ENCODE data around the gene KANSL1. TPM values are rescaled to one million over a fixed set of nuclear protein-coding genes. Genes with fewer than 3 reads are reported as not detected.

The KANSL1 gene
- polyA plus RNA-seq, 1 of the 3 experiments (the other 2 are of a cell fraction): 10.0 TPM

GRCh38 chr17:46200197-46200596 lies 7.0 kb upstream of the KANSL1 start:
- POLR2A ChIA-PET: no interaction called here
- no peaks in the 10 kb centered on the region for H3K27me3 ChIP-seq (ENCODE audit: insufficient read depth)
- CTCF ChIA-PET: interaction anchor here (1.2 to 6.6 kb wide), 5 partner anchors 11 to 199 kb away, joined by 4 to 49 read pairs (median 5); no protein-coding TSS in a partner anchor
- peaks cover 0 to 10% of the 10 kb centered on the region in 2 experiments; a peak in 3 of 4 replicates for H3K4me1 ChIP-seq (ENCODE audit: control insufficient read depth in 1 of 2, insufficient read depth in 2 of 2, low read depth in 1 of 2, low read length in 1 of 2)
- peaks cover 44% of the 10 kb centered on the region for H4K20me1 ChIP-seq (ENCODE audit: insufficient read depth)
- H3K4me3 ChIP-seq (ENCODE audit: low read depth in 2 of 2, low read length in 1 of 2): no peak overlapping the region
- H3K9me3 ChIP-seq: peaks cover 5% of the 10 kb centered on the region; the same call in 1 of the 2 replicates
- no peak overlapping the region for H2AFZ ChIP-seq (ENCODE audit: low read depth)
- H3K4me2 ChIP-seq: no peak overlapping the region
- no peak for DNase-seq
- no peaks in the 10 kb centered on the region for H3K9me2 ChIP-seq
- WGBS (ENCODE audit: low lambda C conversion rate): 97% methylated on average over 7 of the region's 7 CpGs
- peaks cover 98% of the 10 kb centered on the region for H3K79me2 ChIP-seq (ENCODE audit: insufficient read depth)
- no peak overlapping the region for H3K27ac ChIP-seq (ENCODE audit: low read depth in 2 of 2, low read length in 1 of 2)
- peaks cover 0 to 33% of the 10 kb centered on the region in 2 experiments for H3K36me3 ChIP-seq (replicated peaks in 1 of 2; ENCODE audit: control insufficient read depth in 1 of 2, insufficient read depth in 2 of 2, low read length in 1 of 2)
- H3F3A ChIP-seq (replicated peaks; ENCODE audit: insufficient read depth): peaks cover 15% of the 10 kb centered on the region
- H3K9ac ChIP-seq: no peak overlapping the region
- TF ChIP-seq RXRA (IDR thresholded peaks at IDR 0.05; ENCODE audit: borderline replicate concordance, low read depth): no peak

- Histone ChIP-seq H3F3A (replicated peaks; ENCODE audit: insufficient read depth) (peaks cover 23% of the 10 kb centered on the region), H3K4me2 (peak overlapping the region; percentile 17), H3K4me3 (ENCODE audit: low read depth in 2 of 2, low read length in 1 of 2) (no peak overlapping the region), H3K27ac (ENCODE audit: low read depth in 2 of 2, low read length in 1 of 2) (peak overlapping the region; percentile 26 to 31; a peak in 3 of 4 replicates), H3K79me2 (ENCODE audit: insufficient read depth) (peaks cover 98% of the 10 kb centered on the region), H2AFZ (ENCODE audit: low read depth) (no peak overlapping the region), H3K9ac (0 out of 2 replicates have a peak overlapping the region, but pooled peaks have one; percentile 1), H3K9me3 (peaks cover 5% of the 10 kb centered on the region; the same call in 1 of the 2 replicates), H3K4me1 (ENCODE audit: control insufficient read depth in 1 of 2, insufficient read depth in 2 of 2, low read depth in 1 of 2, low read length in 1 of 2) (peaks cover 5 to 15% of the 10 kb centered on the region in 2 experiments), H3K9me2 (no peaks in the 10 kb centered on the region), H3K27me3 (ENCODE audit: insufficient read depth) (no peaks in the 10 kb centered on the region), H3K36me3 (replicated peaks in 1 of 2; ENCODE audit: control insufficient read depth in 1 of 2, insufficient read depth in 2 of 2, low read length in 1 of 2) (peaks cover 0 to 25% of the 10 kb centered on the region in 2 experiments), H4K20me1 (ENCODE audit: insufficient read depth) (peaks cover 45% of the 10 kb centered on the region)
- ChIA-PET POLR2A (no interaction called here), CTCF (interaction anchor here (0.8 to 6.6 kb wide), 8 partner anchors 12 to 199 kb away, joined by 3 to 49 read pairs (median 4); no protein-coding TSS in a partner anchor)
- no peak for DNase-seq
- TF ChIP-seq IRF3 (IDR thresholded peaks at IDR 0.05; ENCODE audit: low read depth, low read length) (no peak), GABPA (IDR thresholded peaks at IDR 0.05; ENCODE audit: low read depth) (no peak), CHD2 (IDR thresholded peaks at IDR 0.05; ENCODE audit: low read length, partially characterized antibody) (no peak), YY1 (IDR thresholded peaks at IDR 0.05; ENCODE audit: low read depth) (no peak)
These were observed 6.2 kb upstream of the KANSL1 start for GRCh38 chr17:46199379-46199778.

GRCh38 chr17:46198233-46198632 lies 5.0 kb upstream of the KANSL1 start:
- WGBS (ENCODE audit: low lambda C conversion rate): 84% methylated on average over 1 of the region's 1 CpG
- Histone ChIP-seq H3K36me3 (replicated peaks in 1 of 2; ENCODE audit: control insufficient read depth in 1 of 2, insufficient read depth in 2 of 2, low read length in 1 of 2) (peaks cover 0 to 25% of the 10 kb centered on the region in 2 experiments), H3K4me2 (no peak overlapping the region), H3K4me1 (ENCODE audit: control insufficient read depth in 1 of 2, insufficient read depth in 2 of 2, low read depth in 1 of 2, low read length in 1 of 2) (peaks cover 6 to 15% of the 10 kb centered on the region in 2 experiments), H4K20me1 (ENCODE audit: insufficient read depth) (peaks cover 38% of the 10 kb centered on the region), H3K9me3 (peaks cover 5% of the 10 kb centered on the region; the same call in 1 of the 2 replicates), H2AFZ (ENCODE audit: low read depth) (no peak overlapping the region), H3F3A (replicated peaks; ENCODE audit: insufficient read depth) (peaks cover 26% of the 10 kb centered on the region), H3K27ac (ENCODE audit: low read depth in 2 of 2, low read length in 1 of 2) (no peak overlapping the region), H3K9me2 (no peaks in the 10 kb centered on the region), H3K4me3 (ENCODE audit: low read depth in 2 of 2, low read length in 1 of 2) (no peak overlapping the region), H3K27me3 (ENCODE audit: insufficient read depth) (no peaks in the 10 kb centered on the region), H3K79me2 (ENCODE audit: insufficient read depth) (peaks cover 89% of the 10 kb centered on the region), H3K9ac (no peak overlapping the region)
- DNase-seq: no peak
- ChIA-PET CTCF (interaction anchor here (1.4 to 6.6 kb wide), 4 partner anchors 12 to 194 kb away, joined by 3 to 49 read pairs (median 4); no protein-coding TSS in a partner anchor), POLR2A (no interaction called here)
- TF ChIP-seq SMC3 (IDR thresholded peaks at IDR 0.05; ENCODE audit: low read depth, low read length): no peak
- no peak for TF ChIP-seq FOXJ3 (CRISPR knock-in tag; IDR thresholded peaks at IDR 0.05)
- no peak for TF ChIP-seq SIN3A (IDR thresholded peaks at IDR 0.05; ENCODE audit: borderline replicate concordance, low read depth, low read length)
- TF ChIP-seq NFIC (IDR thresholded peaks at IDR 0.05; ENCODE audit: borderline replicate concordance): no peak
- TF ChIP-seq EP300 (IDR thresholded peaks at IDR 0.05; ENCODE audit: borderline replicate concordance in 1 of 2, low read depth in 1 of 2, low read length in 1 of 2): no peak
- no peak for TF ChIP-seq USF1 (IDR thresholded peaks at IDR 0.05; ENCODE audit: borderline replicate concordance, low read depth)
- TF ChIP-seq PBX3 (IDR thresholded peaks at IDR 0.05): no peak
- TF ChIP-seq IRF3 (IDR thresholded peaks at IDR 0.05; ENCODE audit: low read depth, low read length): no peak
- TF ChIP-seq ELF1 (IDR thresholded peaks at IDR 0.05): no peak
- no peak for TF ChIP-seq MAX (IDR thresholded peaks at IDR 0.05; ENCODE audit: low read depth)
- no peak for TF ChIP-seq TAF1 (IDR thresholded peaks at IDR 0.05; ENCODE audit: borderline replicate concordance, low read depth, low read length)
- TF ChIP-seq RAD21 (IDR thresholded peaks at IDR 0.05; ENCODE audit: low read length): no peak
- TF ChIP-seq NRF1 (IDR thresholded peaks at IDR 0.05; ENCODE audit: low read depth, low read length): no peak
- no peak for TF ChIP-seq FOXM1 (IDR thresholded peaks at IDR 0.05; ENCODE audit: low read depth)
- no peak for TF ChIP-seq YY1 (IDR thresholded peaks at IDR 0.05; ENCODE audit: low read depth)
